Measurements from ENCODE around the gene GAS6. TPM values are rescaled to one million over a fixed set of nuclear protein-coding genes. Genes with fewer than 3 reads are reported as not detected.

GAS6 gene
- total RNA-seq, 1 experiment from 2014 or later, result 28.1 TPM

- Histone ChIP-seq H3K27ac (ENCODE audit: low read length) (no peak overlapping the region), H3K36me3 (ENCODE audit: control insufficient read depth, insufficient read depth, low read length) (no peaks in the 10 kb centered on the region), H3K4me1 (ENCODE audit: control insufficient read depth, insufficient read depth, low read length) (peaks cover 8% of the 10 kb centered on the region), H3K9me3 (ENCODE audit: control insufficient read depth, insufficient read depth, low read depth, low read length) (no peaks in the 10 kb centered on the region), H3K4me3 (ENCODE audit: low read depth in 2 of 2, low read length in 2 of 2) (no peak overlapping the region), H3K27me3 (ENCODE audit: control insufficient read depth, insufficient read depth, low read length) (no peaks in the 10 kb centered on the region)
- in situ Hi-C loops (cut with HindIII; ENCODE audit: low pct_unique_long_range_greater_than_20kb, low sequenced_read_pairs), result no loop called here
- POLR2A ChIA-PET, result no interaction called here
- DNase-seq (ENCODE audit: low read depth, low spot score) (no peak), ATAC-seq (no peak)
- no TSS peak for BruUV-seq (replicated peaks)
- intact Hi-C loops (cut with micrococcal nuclease; ENCODE audit: unreplicated experiment), result no loop called here
- CTCF ChIA-PET, result no interaction called here
- TF ChIP-seq CTCF (IDR thresholded peaks at IDR 0.05) (no peak), POLR2AphosphoS5 (IDR thresholded peaks at IDR 0.05; ENCODE audit: low read depth, low read length) (no peak), REST (IDR thresholded peaks at IDR 0.05; ENCODE audit: insufficient read depth in 1 of 2, low read depth in 2 of 2, low read length in 1 of 2) (no peak), TCF7L2 (IDR thresholded peaks at IDR 0.05; ENCODE audit: low read depth, low read length) (no peak), SIN3A (IDR thresholded peaks at IDR 0.05; ENCODE audit: borderline replicate concordance, insufficient read depth, low read depth, low read length) (no peak)
These were observed 8.6 kb downstream of the GAS6 start for GRCh38 chr13:113855012-113855921.

- Histone ChIP-seq H3K9me3 (ENCODE audit: control insufficient read depth, insufficient read depth, low read depth, low read length) (no peaks in the 10 kb centered on the region), H3K27ac (ENCODE audit: low read length) (no peak overlapping the region), H3K36me3 (ENCODE audit: control insufficient read depth, insufficient read depth, low read length) (no peaks in the 10 kb centered on the region), H3K4me1 (ENCODE audit: control insufficient read depth, insufficient read depth, low read length) (peaks cover 8% of the 10 kb centered on the region), H3K27me3 (ENCODE audit: control insufficient read depth, insufficient read depth, low read length) (no peaks in the 10 kb centered on the region), H3K4me3 (ENCODE audit: low read depth in 2 of 2, low read length in 2 of 2) (no peak overlapping the region)
- in situ Hi-C loops (cut with HindIII; ENCODE audit: low pct_unique_long_range_greater_than_20kb, low sequenced_read_pairs), result no loop called here
- ChIA-PET CTCF (no interaction called here), POLR2A (no interaction called here)
- intact Hi-C loops (cut with micrococcal nuclease; ENCODE audit: unreplicated experiment), result no loop called here
- DNase-seq (ENCODE audit: low read depth, low spot score), result no peak
- TF ChIP-seq SIN3A (IDR thresholded peaks at IDR 0.05; ENCODE audit: borderline replicate concordance, insufficient read depth, low read depth, low read length), result no peak
- TF ChIP-seq POLR2AphosphoS5 (IDR thresholded peaks at IDR 0.05; ENCODE audit: low read depth, low read length), result no peak
- no peak for TF ChIP-seq TCF7L2 (IDR thresholded peaks at IDR 0.05; ENCODE audit: low read depth, low read length)
- TF ChIP-seq CTCF (IDR thresholded peaks at IDR 0.05), result no peak
- no peak for TF ChIP-seq REST (IDR thresholded peaks at IDR 0.05; ENCODE audit: insufficient read depth in 1 of 2, low read depth in 2 of 2, low read length in 1 of 2)
- no TSS peak for BruUV-seq (replicated peaks)
- no peak; the same call in 1 of the 2 replicates for ATAC-seq
These were observed 9.5 kb downstream of the GAS6 start for GRCh38 chr13:113854238-113855011.
